ENCODE data around the gene FBXW2. TPM values are rescaled to one million over a fixed set of nuclear protein-coding genes. Genes with fewer than 3 reads are reported as not detected.
"Not testable (repeated sequence)": the region's sequence is repeated elsewhere in the genome, so short reads cannot be mapped to it uniquely, and the experiment has no call there.

Gene FBXW2
- polyA plus RNA-seq, 4 donors: 40.0 to 48.6 (median 46.6) TPM

GRCh38 chr9:120746366-120746765 lies 46.9 kb downstream of the FBXW2 start:
- DNase-seq (ENCODE audit: low read depth in 4 of 4, low spot score in 3 of 4): not testable (repeated sequence)

- no peak for DNase-seq (ENCODE audit: low read depth in 4 of 4, low spot score in 3 of 4)
Observed at GRCh38 chr9:120745278-120745677, 47.9 kb downstream of the FBXW2 start.

DNA sequence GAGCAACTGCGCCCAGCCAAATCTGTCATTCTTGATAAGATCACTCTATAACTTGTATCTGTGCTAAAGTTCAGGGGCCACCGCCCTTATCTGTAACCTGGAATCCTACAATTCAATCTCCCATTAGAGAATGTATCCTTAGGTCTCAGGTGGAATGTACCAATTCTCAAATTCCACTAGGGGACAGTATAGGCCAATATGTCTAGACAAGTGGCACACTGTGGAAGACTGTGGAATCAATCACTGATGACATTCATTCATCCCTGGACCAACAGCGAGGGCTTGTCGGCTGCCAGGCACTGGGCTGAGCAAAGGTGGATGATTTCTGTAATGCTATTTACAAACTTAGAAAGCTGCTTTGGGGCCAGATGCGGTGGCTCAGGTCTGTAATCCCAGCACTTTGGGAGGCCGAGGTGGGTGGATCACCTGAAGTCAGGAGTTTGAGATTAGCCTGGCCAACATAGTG lies 50.2 kb downstream of the FBXW2 start:
- no peak for DNase-seq (ENCODE audit: low read depth in 4 of 4, low spot score in 3 of 4)

DNA sequence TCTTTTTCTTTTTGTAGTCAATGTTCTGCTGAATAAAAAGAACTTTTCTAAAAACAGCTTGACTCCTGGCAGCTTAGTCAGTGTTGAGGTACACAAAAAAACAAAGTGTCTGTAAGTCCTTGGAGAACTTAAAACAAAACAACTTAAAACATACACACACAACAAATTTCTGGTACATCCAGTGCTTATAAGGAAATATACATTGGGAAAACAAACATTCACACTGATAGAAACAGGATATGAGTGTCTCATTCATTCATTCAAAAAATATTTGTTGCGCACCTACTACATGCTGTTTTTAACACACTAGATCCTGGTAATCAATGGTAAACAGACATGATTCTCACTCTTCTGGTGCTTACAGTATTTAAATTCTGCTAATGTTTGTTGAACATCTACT lies 51.5 kb downstream of the FBXW2 start:
- DNase-seq (ENCODE audit: low read depth in 4 of 4, low spot score in 3 of 4): no peak

- no peak for DNase-seq (ENCODE audit: low read depth in 4 of 4, low spot score in 3 of 4)
Observed at GRCh38 chr9:120741191-120741590, 52.0 kb downstream of the FBXW2 start.

GRCh38 chr9:120740132-120740531 lies 53.1 kb downstream of the FBXW2 start:
- DNase-seq (ENCODE audit: low read depth in 4 of 4, low spot score in 3 of 4): no peak

DNA sequence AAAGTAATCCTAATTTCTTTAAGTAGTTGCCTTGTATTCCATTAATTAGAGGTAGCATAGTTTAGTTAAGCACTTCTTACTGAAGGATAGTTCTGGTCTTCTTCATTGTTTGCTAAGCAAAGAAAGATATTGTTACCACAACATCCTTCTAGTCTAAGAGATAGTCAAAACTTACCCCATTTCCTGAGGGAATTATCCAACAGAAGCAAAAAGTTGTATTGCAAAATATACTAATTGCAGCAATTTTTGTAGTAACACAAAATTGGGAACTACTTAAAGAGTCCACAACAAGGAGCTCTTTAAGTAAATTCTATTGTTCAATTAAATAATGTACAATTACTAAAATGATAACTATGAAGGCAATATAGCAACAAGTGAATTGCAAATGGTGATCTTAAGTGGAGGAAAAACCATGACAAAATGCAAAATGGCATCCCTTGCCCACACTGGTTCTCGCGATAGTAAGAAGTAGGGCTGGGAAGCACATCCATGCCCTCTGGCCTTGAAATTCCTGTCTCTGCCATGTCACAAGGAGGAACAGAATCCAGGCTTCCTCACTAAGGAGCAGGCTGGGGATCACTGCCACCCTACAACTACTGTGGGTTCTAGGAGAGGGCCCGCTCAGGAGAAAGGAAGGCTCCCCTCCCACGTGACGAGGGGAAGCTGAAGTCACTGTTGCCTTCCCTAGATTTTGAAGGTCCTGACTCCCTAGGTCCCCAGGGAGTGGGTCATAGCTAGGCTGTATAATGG lies 55.6 kb downstream of the FBXW2 start:
- DNase-seq (ENCODE audit: low read depth in 4 of 4, low spot score in 3 of 4): no peak

GRCh38 chr9:120736881-120737280 lies 56.3 kb downstream of the FBXW2 start:
- no peak for DNase-seq (ENCODE audit: low read depth in 4 of 4, low spot score in 3 of 4)

- no peak for DNase-seq (ENCODE audit: low read depth in 4 of 4, low spot score in 3 of 4)
Observed at GRCh38 chr9:120735415-120736126, 57.6 kb downstream of the FBXW2 start.

- DNase-seq (ENCODE audit: low read depth in 4 of 4, low spot score in 3 of 4): no peak
Observed at GRCh38 chr9:120734607-120735410, 58.4 kb downstream of the FBXW2 start.

GRCh38 chr9:120733190-120733589 lies 60.0 kb downstream of the FBXW2 start:
- no peak for DNase-seq (ENCODE audit: low read depth in 4 of 4, low spot score in 3 of 4)

GRCh38 chr9:120730654-120731514 lies 62.3 kb downstream of the FBXW2 start:
- DNase-seq (ENCODE audit: low read depth in 4 of 4, low spot score in 3 of 4): no peak

- no peak for DNase-seq (ENCODE audit: low read depth in 4 of 4, low spot score in 3 of 4)
Observed at GRCh38 chr9:120729791-120730241, 63.4 kb downstream of the FBXW2 start.

DNA sequence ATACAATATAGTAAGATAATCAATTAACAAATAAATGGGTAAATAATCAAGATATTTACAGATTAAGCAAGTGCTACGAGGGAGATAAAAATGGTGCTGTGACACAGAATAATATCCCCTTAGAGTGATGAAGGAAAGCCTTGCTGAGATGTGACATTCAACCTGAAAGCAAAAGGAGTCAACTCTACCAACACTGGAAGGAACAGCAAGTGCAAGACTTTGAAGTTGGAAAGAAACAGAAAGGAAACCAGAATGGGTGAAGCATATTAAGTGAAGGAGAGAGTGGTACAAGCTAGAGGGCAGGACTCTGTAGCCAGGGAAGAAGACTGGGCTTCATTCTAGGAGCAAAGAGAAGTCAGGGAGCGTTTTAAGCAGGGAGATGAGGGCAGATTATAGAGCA lies 66.7 kb downstream of the FBXW2 start:
- DNase-seq (ENCODE audit: low read depth in 4 of 4, low spot score in 3 of 4): no peak

DNA sequence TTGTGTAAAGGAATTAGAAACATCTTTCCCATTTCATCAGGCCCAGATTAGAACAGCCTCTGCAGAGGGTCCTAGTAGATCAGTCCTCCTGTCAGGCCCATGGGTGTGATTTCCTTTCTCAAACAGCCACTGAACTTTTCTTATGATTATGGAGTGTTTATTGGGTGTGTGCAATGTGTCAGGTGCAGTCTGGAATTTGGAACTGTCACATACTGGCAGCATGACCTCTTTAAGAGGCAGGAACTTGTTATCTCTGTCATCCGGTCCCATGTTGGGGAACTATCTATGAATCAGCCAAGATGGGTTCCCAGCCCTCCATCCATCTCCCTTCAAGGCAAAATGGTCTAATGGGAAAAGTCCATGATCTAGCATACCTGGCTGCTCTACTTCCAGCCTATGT lies 67.3 kb downstream of the FBXW2 start:
- no peak for DNase-seq (ENCODE audit: low read depth in 4 of 4, low spot score in 3 of 4)

DNA sequence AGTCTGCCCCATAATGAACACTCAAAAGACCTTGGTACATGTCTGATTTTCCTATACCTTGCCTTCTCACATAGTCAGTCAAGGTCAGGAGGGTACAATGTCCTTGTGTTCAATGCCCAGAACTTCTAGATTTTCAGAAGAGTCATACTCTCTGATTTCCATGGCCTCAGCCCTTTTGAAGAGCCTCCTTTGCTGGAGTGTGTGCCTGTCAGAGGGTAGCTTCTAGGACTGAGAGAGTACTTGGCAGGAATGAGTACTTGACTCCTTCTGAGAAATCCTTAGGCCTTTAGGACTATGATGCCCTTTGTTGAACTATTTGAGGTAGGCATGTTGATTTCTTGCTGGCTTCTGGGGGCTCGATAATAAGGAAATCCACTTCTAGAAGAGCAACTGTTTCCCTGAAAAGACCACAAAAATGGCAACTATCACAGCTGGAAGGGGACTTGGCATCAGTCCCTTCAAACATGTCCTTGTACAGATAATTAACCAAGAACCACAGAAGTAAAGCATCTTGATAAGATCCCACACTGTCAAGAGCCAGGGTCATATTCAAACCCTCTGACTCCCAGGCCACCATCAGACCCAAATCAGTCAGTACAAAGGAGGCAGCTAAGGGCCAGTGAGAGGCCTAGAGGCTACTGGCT lies 68.3 kb downstream of the FBXW2 start:
- DNase-seq (ENCODE audit: low read depth in 4 of 4, low spot score in 3 of 4): no peak

GRCh38 chr9:120723565-120723964 lies 69.7 kb downstream of the FBXW2 start:
- DNase-seq (ENCODE audit: low read depth in 4 of 4, low spot score in 3 of 4): no peak

DNA sequence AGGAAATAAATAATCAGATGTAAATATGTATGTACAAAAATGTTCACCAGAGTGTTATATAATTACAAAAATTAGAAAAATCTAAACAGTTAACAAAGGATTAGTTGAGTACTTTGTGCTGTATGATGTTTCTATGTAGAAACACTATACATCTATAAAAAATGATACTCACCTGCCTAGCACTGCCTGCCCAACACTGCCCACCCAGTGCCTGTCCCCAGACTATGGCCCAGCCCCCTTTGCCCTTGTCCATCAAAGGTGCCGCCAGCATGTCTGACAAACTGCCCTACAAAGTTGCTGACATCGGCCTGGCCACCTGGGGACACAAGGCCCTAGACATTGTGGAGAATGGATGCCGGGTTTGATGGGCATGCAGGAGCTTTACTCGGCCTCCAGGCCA lies 72.8 kb downstream of the FBXW2 start:
- no peak for DNase-seq (ENCODE audit: low read depth in 4 of 4, low spot score in 3 of 4)

DNA sequence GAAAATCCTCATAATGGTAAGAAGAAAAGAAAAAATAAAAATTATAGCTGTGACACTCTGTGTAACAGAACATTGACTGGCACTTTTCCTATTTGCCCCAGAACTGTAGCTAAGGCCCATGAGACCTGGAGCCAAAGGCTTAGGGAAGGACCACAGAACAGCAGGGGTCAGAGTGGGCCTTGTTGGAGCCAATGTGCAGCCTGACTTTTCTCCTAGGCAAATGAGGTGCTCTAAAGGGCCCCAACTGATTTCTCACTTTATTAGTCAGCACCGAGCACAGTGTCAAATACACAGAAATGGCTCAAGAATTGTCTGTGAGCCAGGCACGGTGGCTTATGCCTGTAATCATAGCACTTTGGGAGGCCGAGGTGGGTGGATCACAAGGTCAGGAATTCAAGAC lies 74.9 kb downstream of the FBXW2 start:
- no peak for DNase-seq (ENCODE audit: low read depth in 4 of 4, low spot score in 3 of 4)

DNA sequence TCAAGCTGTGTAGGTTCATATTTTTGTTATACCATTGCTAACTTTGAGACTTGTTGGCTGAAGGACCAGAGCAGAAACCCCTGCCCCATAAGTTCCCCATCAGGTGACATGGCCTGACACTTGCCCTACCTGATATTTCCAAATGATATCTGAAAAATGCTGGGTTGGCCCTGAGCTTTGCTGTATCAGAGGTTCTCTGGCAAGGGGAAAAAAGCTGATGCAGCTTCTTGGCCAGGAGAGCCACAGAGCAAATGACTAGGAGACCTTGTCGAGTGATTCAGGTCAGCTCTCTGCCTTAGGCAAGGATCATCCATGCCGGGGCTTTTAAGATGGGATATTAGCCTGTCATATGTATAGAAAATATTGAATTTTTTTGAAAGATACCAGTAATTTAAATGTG lies 76.0 kb downstream of the FBXW2 start:
- no peak for DNase-seq (ENCODE audit: low read depth in 4 of 4, low spot score in 3 of 4)

Measured in right renal pelvis (tissue), 4 donors.